Endothelial cell of umbilical vein (primary cell): ENCODE results near the gene AP5B1. TPM values are rescaled to one million over a fixed set of nuclear protein-coding genes. Genes with fewer than 3 reads are reported as not detected.

Experiments
- BruUV-seq: library from RNA; stranded (reverse); fragments of 400-500 nt; replicated peaks from 2 replicates; lab custom pipeline; 2021; lab: Mats Ljungman, UMichigan
- CTCF ChIA-PET: fragments of 300-600, 350-600 bp; sonication (Branson Sonifier 250); formaldehyde crosslinking; loops from one replicate; lab custom pipeline; 2021; ENCODE audit warnings: antibody characterized with exemption, inconsistent platforms; lab: Charles Lee
- POLR2A ChIA-PET: fragments of 300-600, 350-600 bp; sonication (Branson Sonifier 250); formaldehyde crosslinking; loops from one replicate; lab custom pipeline; 2021; ENCODE audit warnings: antibody characterized with exemption, inconsistent platforms; lab: Charles Lee
- DNase-seq: peaks from one replicate; pipeline ENCODE4 v3.0.0-alpha.2; 2011; ENCODE audit warnings: low read depth, low spot score
- FAIRE-seq: peaks from 2 replicates; lab custom pipeline; 2011; peaks lifted over from hg19 to GRCh38; lab: Jason Lieb, UNC
- H2AFZ ChIP-seq: 2 replicates; pipeline ENCODE4 v1.6.0; 2012; ENCODE audit warnings: low read depth, low read length, control low read depth, inconsistent platforms
- H3K27ac ChIP-seq: 2 replicates; pipeline ENCODE4 v1.5.1; 2011; ENCODE audit warnings: low read depth, mild to moderate bottlenecking, control low read depth, low read length, moderate library complexity; ENCODE audit not compliant: insufficient read depth
- H3K27me3 ChIP-seq, 2 experiments: 2 replicates each; pipeline versions ENCODE4 v1.6.0 to v1.6.1; 2011; ENCODE audit warnings: low read length in 2 of 2, mixed read lengths in 1 of 2; ENCODE audit not compliant: control insufficient read depth in 2 of 2, insufficient read depth in 2 of 2
- H3K36me3 ChIP-seq, 2 experiments: 2 replicates in 1 of 2; 3 replicates in 1 of 2; pipeline ENCODE4 v1.5.1; 2011; ENCODE audit warnings: low read length in 2 of 2, mild to moderate bottlenecking in 1 of 2, moderate library complexity in 1 of 2; ENCODE audit not compliant: control insufficient read depth in 2 of 2, insufficient read depth in 2 of 2; ENCODE audit errors: extremely low read depth in 1 of 2
- H3K4me1 ChIP-seq: 3 replicates; pipeline ENCODE4 v1.5.1; 2011; ENCODE audit warnings: mild to moderate bottlenecking, low read length; ENCODE audit not compliant: control insufficient read depth, insufficient read depth; ENCODE audit errors: extremely low read depth
- H3K4me2 ChIP-seq: 2 replicates; pipeline ENCODE4 v1.6.1; 2011; ENCODE audit warnings: low read length, control low read depth, mixed read lengths; ENCODE audit not compliant: insufficient read depth
- H3K4me3 ChIP-seq, 3 experiments: fragments of 200-600 bp in 1 of 3; sonication (generic), shearing (Covaris generic) in 1 of 3; replicated peaks in 1 of 3; 2 replicates each; pipeline ENCODE4 v1.5.1; 2011 to 2016; ENCODE audit warnings: control low read depth in 3 of 3, low read length in 3 of 3, mild to moderate bottlenecking in 2 of 3, inconsistent platforms in 1 of 3, low read depth in 1 of 3, moderate library complexity in 1 of 3; ENCODE audit not compliant: insufficient read depth in 1 of 3
- H3K79me2 ChIP-seq: 2 replicates; pipeline ENCODE4 v1.6.0; 2012; ENCODE audit warnings: low read length, inconsistent platforms; ENCODE audit not compliant: control insufficient read depth, insufficient read depth
- H3K9ac ChIP-seq: replicated peaks from 2 replicates; pipeline ENCODE3; 2011; ENCODE audit warnings: low read length, control low read depth; ENCODE audit not compliant: insufficient read depth; ENCODE audit errors: extremely low read depth
- H3K9me1 ChIP-seq: replicated peaks from 3 replicates; pipeline ENCODE4 v1.6.0; 2011; ENCODE audit warnings: mild to moderate bottlenecking, low read length; ENCODE audit not compliant: control insufficient read depth, insufficient read depth; ENCODE audit errors: extremely low read depth
- H3K9me3 ChIP-seq: replicated peaks from 2 replicates; pipeline ENCODE4 v1.5.1; 2012; ENCODE audit warnings: low read length, inconsistent platforms; ENCODE audit not compliant: control insufficient read depth, insufficient read depth
- H4K20me1 ChIP-seq: replicated peaks from 2 replicates; pipeline ENCODE3; 2011; ENCODE audit warnings: mild to moderate bottlenecking, low read length; ENCODE audit not compliant: control insufficient read depth, insufficient read depth; ENCODE audit errors: extremely low read depth
- CTCF ChIP-seq, 2 donors: IDR thresholded peaks; 1 replicate in 1 of 2; 2 replicates in 1 of 2; pipeline ENCODE4 v1.5.1; 2011; ENCODE audit warnings: low read length in 2 of 2, mild to moderate bottlenecking in 2 of 2, moderate library complexity in 2 of 2, control low read depth in 1 of 2, inconsistent platforms in 1 of 2, low read depth in 1 of 2; ENCODE audit not compliant: insufficient read depth in 1 of 2; ENCODE audit errors: extremely low read depth in 1 of 2
- EZH2 ChIP-seq: IDR thresholded peaks from 2 replicates; pipeline ENCODE4 v1.6.1; 2012; ENCODE audit warnings: borderline replicate concordance, low read depth, mild to moderate bottlenecking, moderate library complexity, low read length, inconsistent platforms; ENCODE audit not compliant: severe bottlenecking
- FOS ChIP-seq: IDR thresholded peaks from 2 replicates; pipeline ENCODE4 v1.6.1; 2011; ENCODE audit warnings: mild to moderate bottlenecking, low read length, moderate library complexity, borderline replicate concordance; ENCODE audit not compliant: insufficient read depth
- GATA2 ChIP-seq: IDR thresholded peaks from 2 replicates; pipeline ENCODE4 v1.7.0; 2011; ENCODE audit warnings: low read depth, mild to moderate bottlenecking, moderate library complexity, mixed read lengths, low read length; ENCODE audit not compliant: insufficient read length, insufficient read depth
- JUN ChIP-seq: IDR thresholded peaks from 2 replicates; pipeline ENCODE4 v1.6.1; 2011; ENCODE audit warnings: borderline replicate concordance, low read depth; ENCODE audit not compliant: insufficient read length, insufficient read depth
- MAX ChIP-seq: IDR thresholded peaks from 2 replicates; pipeline ENCODE4 v1.6.1; 2011; ENCODE audit not compliant: insufficient read depth, insufficient read length
- MYC ChIP-seq: IDR thresholded peaks from one replicate; pipeline ENCODE4 v1.6.1; 2011; ENCODE audit warnings: mild to moderate bottlenecking, low read depth, low read length
- POLR2A ChIP-seq: IDR thresholded peaks from 2 replicates; pipeline ENCODE4 v1.6.1; 2012; ENCODE audit warnings: low read depth, mild to moderate bottlenecking, control low read depth, low read length
- POLR2AphosphoS5 ChIP-seq: IDR thresholded peaks from 2 replicates; pipeline ENCODE4 v1.6.1; 2012; ENCODE audit warnings: low read depth, mild to moderate bottlenecking, control low read depth, low read length, moderate library complexity; ENCODE audit not compliant: insufficient read depth
- dilution Hi-C: fragments of 300-500 bp; cut with MboI; formaldehyde crosslinking; loops from one replicate; pipeline ENCODE4 v1.15.0; 2019; ENCODE audit warnings: low sequenced_read_pairs; ENCODE audit not compliant: extremely low pct_ligation_motif_present
- intact Hi-C: fragments of 100-400 bp; cut with micrococcal nuclease; formaldehyde crosslinking; loops from one replicate; pipeline ENCODE4 v1.10.0; 2022
- polyA plus RNA-seq, 4 experiments: library from polyadenylated mRNA; depleted of rRNA in 3 of 4; stranded (reverse) in 3 of 4; unstranded in 1 of 4; fragments of >200 nt; gene quantifications; 2 replicates each; pipeline versions ENCODE4 v1.2.1 to v1.2.3, GENCODE V29; 2011 to 2012; ENCODE audit warnings: missing spikeins in 1 of 4
- total RNA-seq: library from RNA; stranded (reverse); gene quantifications from 2 replicates; pipeline ENCODE4 v1.2.3, GENCODE V29; 2021

Gene AP5B1
- total and polyA plus RNA-seq, 2 donors (not counting 3 experiments of a cell fraction or from before 2014, with no cell fraction given) = 9.2 to 15.3 TPM

- H3K4me1 ChIP-seq = no peaks in the 10 kb centered on the region
- no TSS peak for BruUV-seq
- DNase-seq = no peak
- H3K9ac ChIP-seq = no peak overlapping the region
- H3K27me3 ChIP-seq = peaks cover 9 to 13% of the 10 kb centered on the region in 2 experiments
- no peak for FAIRE-seq
- ChIA-PET CTCF (interaction anchor here (0.7 to 6.2 kb wide), 5 partner anchors 9 to 24 kb away, joined by 3 to 71 read pairs (median 4); partner anchors contain the start of gene AP5B1), POLR2A (no interaction called here)
- H3K36me3 ChIP-seq = no peaks in the 10 kb centered on the region
- dilution Hi-C loops = no loop called here
- H3K4me2 ChIP-seq = no peak overlapping the region
- no peak overlapping the region for H2AFZ ChIP-seq
- no peak overlapping the region for H3K4me3 ChIP-seq
- intact Hi-C loops = no loop called here
- no peak for TF ChIP-seq FOS
- no peak for TF ChIP-seq GATA2
- no peak for TF ChIP-seq CTCF (IDR thresholded peaks at IDR 0.05; ENCODE audit: extremely low read depth in 1 of 2, insufficient read depth in 1 of 2, low read depth in 1 of 2, low read length in 2 of 2)
- TF ChIP-seq MAX = no peak
- no peak for TF ChIP-seq EZH2
- no peak for TF ChIP-seq POLR2AphosphoS5
- TF ChIP-seq POLR2A = no peak
- no peak for TF ChIP-seq MYC
- no peak for TF ChIP-seq JUN
- H3K27ac ChIP-seq = no peak overlapping the region
- no peaks in the 10 kb centered on the region for H3K9me3 ChIP-seq
- no peaks in the 10 kb centered on the region for H4K20me1 ChIP-seq
- H3K9me1 ChIP-seq = no peaks in the 10 kb centered on the region
- no peaks in the 10 kb centered on the region for H3K79me2 ChIP-seq
These were observed 13.0 kb upstream of the AP5B1 start for GRCh38 chr11:65793625-65794400.
